Panc1 (cell line): ENCODE data around the gene ASMTL.

ENCODE experiments used
- POLR2AphosphoS5 ChIP-seq: IDR thresholded peaks from 2 replicates; pipeline ENCODE4 v1.6.1; 2012; ENCODE audit warnings: mild to moderate bottlenecking, low read depth, low read length, moderate library complexity
- SIN3A ChIP-seq: IDR thresholded peaks from 2 replicates; pipeline ENCODE4 v1.6.1; 2012; ENCODE audit warnings: low read depth, mild to moderate bottlenecking, low read length, moderate library complexity, borderline replicate concordance; ENCODE audit not compliant: insufficient read depth
- TCF7L2 ChIP-seq: IDR thresholded peaks from 2 replicates; pipeline ENCODE4 v1.6.1; 2011; ENCODE audit warnings: mild to moderate bottlenecking, low read depth, low read length, inconsistent platforms
- TF ChIP-seq, protein P1 (sequence below), 2 experiments: IDR thresholded peaks; 2 replicates each; pipeline ENCODE4 v1.6.1; 2011 to 2012; ENCODE audit warnings: low read depth in 2 of 2, control low read depth in 1 of 2, low read length in 1 of 2, mild to moderate bottlenecking in 1 of 2, moderate library complexity in 1 of 2; ENCODE audit not compliant: insufficient read depth in 1 of 2
- TF ChIP-seq, protein P2 (sequence below): fragments of 450-650 bp; IDR thresholded peaks from 2 replicates; pipeline ENCODE4 v1.5.1; 2017; ENCODE audit warnings: mild to moderate bottlenecking

DNA sequence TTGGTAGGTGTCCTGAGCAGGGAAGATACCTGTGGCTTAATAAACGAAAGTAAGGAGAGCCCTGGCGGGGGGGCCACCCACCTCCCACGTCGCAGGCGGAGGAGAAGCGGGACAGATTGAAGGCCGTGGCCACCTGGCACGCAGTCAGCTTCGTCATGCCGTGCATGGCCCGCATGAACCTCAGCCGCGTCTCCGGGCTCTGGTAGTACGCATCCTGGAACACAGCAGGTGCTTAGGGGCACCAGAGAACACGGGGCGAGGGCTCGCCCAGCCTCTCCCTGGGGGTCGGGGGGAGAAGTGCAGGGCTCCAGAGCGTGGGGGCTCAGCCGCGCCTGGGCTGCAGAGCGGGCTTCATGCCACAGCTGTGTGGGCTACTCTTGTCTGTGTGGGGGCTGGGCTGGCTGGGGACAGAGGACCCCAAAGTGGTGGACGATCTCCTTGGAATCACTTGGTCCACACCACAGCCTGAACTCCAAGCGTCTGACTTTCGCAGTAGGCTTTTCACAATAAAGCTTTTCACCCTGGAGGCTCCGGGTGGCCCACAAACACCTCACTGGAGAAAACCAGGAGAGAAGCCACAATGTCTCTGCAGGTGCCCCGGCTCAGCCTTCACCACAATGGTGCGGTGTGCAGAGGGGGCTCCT is 33.7 kb downstream of the ASMTL start:
- TF ChIP-seq, protein P1, sequence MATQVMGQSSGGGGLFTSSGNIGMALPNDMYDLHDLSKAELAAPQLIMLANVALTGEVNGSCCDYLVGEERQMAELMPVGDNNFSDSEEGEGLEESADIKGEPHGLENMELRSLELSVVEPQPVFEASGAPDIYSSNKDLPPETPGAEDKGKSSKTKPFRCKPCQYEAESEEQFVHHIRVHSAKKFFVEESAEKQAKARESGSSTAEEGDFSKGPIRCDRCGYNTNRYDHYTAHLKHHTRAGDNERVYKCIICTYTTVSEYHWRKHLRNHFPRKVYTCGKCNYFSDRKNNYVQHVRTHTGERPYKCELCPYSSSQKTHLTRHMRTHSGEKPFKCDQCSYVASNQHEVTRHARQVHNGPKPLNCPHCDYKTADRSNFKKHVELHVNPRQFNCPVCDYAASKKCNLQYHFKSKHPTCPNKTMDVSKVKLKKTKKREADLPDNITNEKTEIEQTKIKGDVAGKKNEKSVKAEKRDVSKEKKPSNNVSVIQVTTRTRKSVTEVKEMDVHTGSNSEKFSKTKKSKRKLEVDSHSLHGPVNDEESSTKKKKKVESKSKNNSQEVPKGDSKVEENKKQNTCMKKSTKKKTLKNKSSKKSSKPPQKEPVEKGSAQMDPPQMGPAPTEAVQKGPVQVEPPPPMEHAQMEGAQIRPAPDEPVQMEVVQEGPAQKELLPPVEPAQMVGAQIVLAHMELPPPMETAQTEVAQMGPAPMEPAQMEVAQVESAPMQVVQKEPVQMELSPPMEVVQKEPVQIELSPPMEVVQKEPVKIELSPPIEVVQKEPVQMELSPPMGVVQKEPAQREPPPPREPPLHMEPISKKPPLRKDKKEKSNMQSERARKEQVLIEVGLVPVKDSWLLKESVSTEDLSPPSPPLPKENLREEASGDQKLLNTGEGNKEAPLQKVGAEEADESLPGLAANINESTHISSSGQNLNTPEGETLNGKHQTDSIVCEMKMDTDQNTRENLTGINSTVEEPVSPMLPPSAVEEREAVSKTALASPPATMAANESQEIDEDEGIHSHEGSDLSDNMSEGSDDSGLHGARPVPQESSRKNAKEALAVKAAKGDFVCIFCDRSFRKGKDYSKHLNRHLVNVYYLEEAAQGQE (IDR thresholded peaks at IDR 0.05; ENCODE audit: insufficient read depth in 1 of 2, low read depth in 2 of 2, low read length in 1 of 2): no peak
- no peak for TF ChIP-seq POLR2AphosphoS5
- TF ChIP-seq, protein P2, sequence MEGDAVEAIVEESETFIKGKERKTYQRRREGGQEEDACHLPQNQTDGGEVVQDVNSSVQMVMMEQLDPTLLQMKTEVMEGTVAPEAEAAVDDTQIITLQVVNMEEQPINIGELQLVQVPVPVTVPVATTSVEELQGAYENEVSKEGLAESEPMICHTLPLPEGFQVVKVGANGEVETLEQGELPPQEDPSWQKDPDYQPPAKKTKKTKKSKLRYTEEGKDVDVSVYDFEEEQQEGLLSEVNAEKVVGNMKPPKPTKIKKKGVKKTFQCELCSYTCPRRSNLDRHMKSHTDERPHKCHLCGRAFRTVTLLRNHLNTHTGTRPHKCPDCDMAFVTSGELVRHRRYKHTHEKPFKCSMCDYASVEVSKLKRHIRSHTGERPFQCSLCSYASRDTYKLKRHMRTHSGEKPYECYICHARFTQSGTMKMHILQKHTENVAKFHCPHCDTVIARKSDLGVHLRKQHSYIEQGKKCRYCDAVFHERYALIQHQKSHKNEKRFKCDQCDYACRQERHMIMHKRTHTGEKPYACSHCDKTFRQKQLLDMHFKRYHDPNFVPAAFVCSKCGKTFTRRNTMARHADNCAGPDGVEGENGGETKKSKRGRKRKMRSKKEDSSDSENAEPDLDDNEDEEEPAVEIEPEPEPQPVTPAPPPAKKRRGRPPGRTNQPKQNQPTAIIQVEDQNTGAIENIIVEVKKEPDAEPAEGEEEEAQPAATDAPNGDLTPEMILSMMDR: no peak
- TF ChIP-seq TCF7L2: no peak
- no peak for TF ChIP-seq SIN3A
